Measurements from ENCODE around the gene ARL8A.
"Not testable (repeated sequence)": the region's sequence is repeated elsewhere in the genome, so short reads cannot be mapped to it uniquely, and the experiment has no call there.

Gene ARL8A

GRCh38 chr1:202113690-202114300, 30.7 kb downstream of the ARL8A start:
- in situ Hi-C loops (cut with HindIII; ENCODE audit: low pct_ligation_motif_present, low sequenced_read_pairs), result no loop called here
- no peak for DNase-seq
- no peaks in the 10 kb centered on the region for H3K27me3 ChIP-seq (replicated peaks)
- no peak overlapping the region for H3K27ac ChIP-seq
- TF ChIP-seq CTCF (IDR thresholded peaks at IDR 0.05; ENCODE audit: low read depth, low read length, missing control alignments), result no peak
- no peak overlapping the region for H3K4me3 ChIP-seq (ENCODE audit: low read depth, low read length)
- H3K36me3 ChIP-seq (replicated peaks), result no peaks in the 10 kb centered on the region

GRCh38 chr1:202112859-202113689, 31.5 kb downstream of the ARL8A start:
- in situ Hi-C loops (cut with HindIII; ENCODE audit: low pct_ligation_motif_present, low sequenced_read_pairs), result no loop called here
- Histone ChIP-seq H3K27me3 (replicated peaks) (no peaks in the 10 kb centered on the region), H3K27ac (no peak overlapping the region), H3K4me3 (ENCODE audit: low read depth, low read length) (no peak overlapping the region), H3K36me3 (replicated peaks) (no peaks in the 10 kb centered on the region)
- no peak for DNase-seq
- TF ChIP-seq CTCF (IDR thresholded peaks at IDR 0.05; ENCODE audit: low read depth, low read length, missing control alignments), result no peak

GRCh38 chr1:202111589-202111988, 32.9 kb downstream of the ARL8A start:
- H3K36me3 ChIP-seq (replicated peaks); DNase-seq; in situ Hi-C loops (cut with HindIII; ENCODE audit: low pct_ligation_motif_present, low sequenced_read_pairs); H3K27me3 ChIP-seq (replicated peaks); H3K4me3 ChIP-seq (ENCODE audit: low read depth, low read length); H3K27ac ChIP-seq: not testable (repeated sequence)

GRCh38 chr1:202110977-202111376, 33.6 kb downstream of the ARL8A start:
- in situ Hi-C loops (cut with HindIII; ENCODE audit: low pct_ligation_motif_present, low sequenced_read_pairs), result no loop called here
- Histone ChIP-seq H3K4me3 (ENCODE audit: low read depth, low read length) (no peak overlapping the region), H3K27me3 (replicated peaks) (no peaks in the 10 kb centered on the region), H3K27ac (no peak overlapping the region), H3K36me3 (replicated peaks) (no peaks in the 10 kb centered on the region)
- no peak for TF ChIP-seq CTCF (IDR thresholded peaks at IDR 0.05; ENCODE audit: low read depth, low read length, missing control alignments)
- DNase-seq, result no peak

GRCh38 chr1:202107801-202108731, 36.5 kb downstream of the ARL8A start:
- no peak for TF ChIP-seq CTCF (IDR thresholded peaks at IDR 0.05; ENCODE audit: low read depth, low read length, missing control alignments)
- Histone ChIP-seq H3K27ac (no peak overlapping the region), H3K27me3 (replicated peaks) (no peaks in the 10 kb centered on the region), H3K36me3 (replicated peaks) (no peaks in the 10 kb centered on the region), H3K4me3 (ENCODE audit: low read depth, low read length) (no peak overlapping the region)
- in situ Hi-C loops (cut with HindIII; ENCODE audit: low pct_ligation_motif_present, low sequenced_read_pairs), result no loop called here
- DNase-seq, result no peak

GRCh38 chr1:202107321-202107761, 37.2 kb downstream of the ARL8A start:
- no peak for TF ChIP-seq CTCF (IDR thresholded peaks at IDR 0.05; ENCODE audit: low read depth, low read length, missing control alignments)
- no peaks in the 10 kb centered on the region for H3K36me3 ChIP-seq (replicated peaks)
- no peak for DNase-seq
- no peak overlapping the region for H3K27ac ChIP-seq
- no peaks in the 10 kb centered on the region for H3K27me3 ChIP-seq (replicated peaks)
- in situ Hi-C loops (cut with HindIII; ENCODE audit: low pct_ligation_motif_present, low sequenced_read_pairs), result no loop called here
- H3K4me3 ChIP-seq (ENCODE audit: low read depth, low read length), result no peak overlapping the region

Data from brain microvascular endothelial cell (primary cell).